ACC112 (cell line): Measurements from ENCODE around the gene DENND1B.
A peak's percentile ranks its signal among the peaks of the same experiment; 100 is the strongest.

Source experiments
- H2AFZ ChIP-seq: fragments of 200-600 bp; sonication (generic); one replicate; pipeline ENCODE4 v1.6.0; 2017; ENCODE audit warnings: antibody characterized with exemption, low read length; ENCODE audit not compliant: unreplicated experiment
- H3K27ac ChIP-seq: fragments of 200-600 bp; sonication (generic); 2 replicates; pipeline ENCODE4 v1.5.1; 2014; ENCODE audit warnings: low read depth, mild to moderate bottlenecking, antibody characterized with exemption, low read length, moderate library complexity
- H3K27me3 ChIP-seq: fragments of 200-600 bp; sonication (generic); 2 replicates; pipeline ENCODE4 v1.6.1; 2014; ENCODE audit warnings: mild to moderate bottlenecking, antibody characterized with exemption, low read length, moderate library complexity, mixed read lengths; ENCODE audit not compliant: insufficient read depth
- H3K36me3 ChIP-seq: fragments of 200-600 bp; sonication (generic); 2 replicates; pipeline ENCODE4 v1.6.1; 2016; ENCODE audit warnings: mild to moderate bottlenecking, antibody characterized with exemption, low read length, moderate library complexity, mixed read lengths; ENCODE audit not compliant: insufficient read depth
- H3K4me1 ChIP-seq: fragments of 200-600 bp; sonication (generic); one replicate; pipeline ENCODE4 v1.6.1; 2016; ENCODE audit warnings: low read length, mixed read lengths; ENCODE audit not compliant: insufficient read depth, unreplicated experiment, control insufficient read depth
- H3K4me3 ChIP-seq: fragments of 200-600 bp; sonication (generic); 2 replicates; pipeline ENCODE4 v1.5.1; 2014; ENCODE audit warnings: mild to moderate bottlenecking, low read depth, low read length
- H3K79me2 ChIP-seq: fragments of 200-600 bp; sonication (generic); one replicate; pipeline ENCODE4 v1.6.0; 2016; ENCODE audit warnings: low read length; ENCODE audit not compliant: control insufficient read depth, unreplicated experiment, insufficient read depth

Gene DENND1B

DNA sequence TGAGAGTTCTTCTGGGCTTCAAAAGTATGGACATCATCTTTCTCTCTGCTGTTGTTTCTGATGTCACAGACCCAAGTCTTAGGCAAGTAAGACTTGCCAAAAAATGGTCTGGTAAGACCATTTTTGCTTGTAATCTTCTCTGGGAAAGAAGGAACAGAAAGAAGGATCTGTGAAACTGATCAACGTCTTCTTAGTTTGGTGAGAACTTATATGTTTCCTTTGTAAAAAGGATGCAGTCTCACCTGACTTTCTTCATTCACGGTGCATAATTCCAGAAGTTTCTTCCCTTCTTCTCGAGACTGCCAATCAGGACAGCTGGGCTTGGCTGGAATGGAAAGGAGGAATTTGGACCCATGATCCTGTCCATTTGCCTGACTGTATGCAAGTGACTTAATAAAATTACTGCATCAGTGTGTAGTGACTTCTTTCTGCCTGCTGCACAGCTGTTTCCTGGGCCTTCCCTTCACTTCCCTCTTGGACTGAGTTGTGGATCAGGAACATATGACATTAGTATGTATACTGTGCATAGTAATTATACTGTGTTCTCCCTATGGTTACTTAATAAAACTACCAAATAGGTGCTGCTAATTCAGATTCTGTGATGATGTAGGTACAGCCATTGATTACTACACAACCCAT lies 7.6 kb upstream of the DENND1B start:
- Histone ChIP-seq H3K36me3 (no peaks in the 10 kb centered on the region), H2AFZ (peak overlapping the region; percentile 67), H3K4me3 (no peak overlapping the region), H3K27me3 (no peaks in the 10 kb centered on the region), H3K79me2 (no peaks in the 10 kb centered on the region), H3K4me1 (peaks cover 24% of the 10 kb centered on the region), H3K27ac (no peak overlapping the region)

DNA sequence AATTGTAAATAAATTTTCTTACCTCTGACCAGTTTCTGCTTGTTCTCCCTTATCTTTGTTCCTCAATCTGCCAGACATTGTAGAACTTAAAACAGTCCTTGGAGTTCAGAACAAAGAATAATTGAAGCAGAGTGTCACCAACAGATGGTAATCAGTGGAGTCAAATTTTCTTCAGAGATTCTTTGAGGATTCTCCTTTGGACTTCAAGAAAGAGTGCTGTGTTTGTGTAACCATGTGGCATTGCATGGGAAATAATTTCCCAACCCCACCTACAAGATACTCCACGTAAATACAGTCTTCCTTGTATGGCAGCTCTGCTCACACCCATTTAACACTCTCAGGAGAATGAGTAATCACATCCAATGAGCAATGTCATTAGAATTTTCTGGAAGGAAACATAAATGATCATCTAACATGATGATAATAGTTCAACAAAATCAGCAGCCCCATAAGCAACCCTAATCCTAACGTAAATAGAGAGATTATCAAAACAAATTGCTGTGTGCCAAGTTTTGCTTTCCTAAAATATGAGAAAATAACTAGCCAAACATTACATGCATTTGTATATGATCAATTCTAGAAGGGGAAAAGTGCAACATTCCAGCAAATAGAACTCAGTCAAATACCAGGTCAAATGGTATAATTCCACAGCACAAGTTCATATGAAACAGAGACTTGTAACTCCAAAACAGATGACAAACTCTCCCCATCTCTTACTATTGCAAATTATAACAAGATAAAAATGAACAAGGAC lies 6.9 kb upstream of the DENND1B start:
- Histone ChIP-seq H3K79me2 (no peaks in the 10 kb centered on the region), H3K27me3 (no peaks in the 10 kb centered on the region), H3K36me3 (no peaks in the 10 kb centered on the region), H3K4me3 (no peak overlapping the region), H2AFZ (peak overlapping the region; percentile 72), H3K4me1 (peaks cover 24% of the 10 kb centered on the region), H3K27ac (no peak overlapping the region)

DNA sequence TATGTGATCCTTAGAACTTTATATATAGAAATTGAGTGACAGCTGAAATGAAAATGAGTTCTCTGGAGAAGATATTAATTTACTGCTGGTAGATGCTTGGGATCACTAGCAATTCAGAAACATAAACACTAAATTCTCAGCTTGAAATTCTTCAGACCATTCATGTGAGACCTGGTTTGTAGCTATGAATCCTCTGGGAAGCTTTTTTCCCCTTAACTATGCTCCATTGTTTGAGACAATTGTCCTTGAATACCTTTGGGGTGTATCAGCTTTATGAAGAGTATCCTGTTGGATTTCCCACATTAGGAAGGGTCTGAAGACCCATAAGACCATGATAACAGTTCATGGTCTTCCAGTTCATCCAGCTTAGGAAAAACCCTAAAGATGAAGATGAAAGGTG lies 4.6 kb upstream of the DENND1B start:
- peaks cover 41% of the 10 kb centered on the region for H3K4me1 ChIP-seq

DNA sequence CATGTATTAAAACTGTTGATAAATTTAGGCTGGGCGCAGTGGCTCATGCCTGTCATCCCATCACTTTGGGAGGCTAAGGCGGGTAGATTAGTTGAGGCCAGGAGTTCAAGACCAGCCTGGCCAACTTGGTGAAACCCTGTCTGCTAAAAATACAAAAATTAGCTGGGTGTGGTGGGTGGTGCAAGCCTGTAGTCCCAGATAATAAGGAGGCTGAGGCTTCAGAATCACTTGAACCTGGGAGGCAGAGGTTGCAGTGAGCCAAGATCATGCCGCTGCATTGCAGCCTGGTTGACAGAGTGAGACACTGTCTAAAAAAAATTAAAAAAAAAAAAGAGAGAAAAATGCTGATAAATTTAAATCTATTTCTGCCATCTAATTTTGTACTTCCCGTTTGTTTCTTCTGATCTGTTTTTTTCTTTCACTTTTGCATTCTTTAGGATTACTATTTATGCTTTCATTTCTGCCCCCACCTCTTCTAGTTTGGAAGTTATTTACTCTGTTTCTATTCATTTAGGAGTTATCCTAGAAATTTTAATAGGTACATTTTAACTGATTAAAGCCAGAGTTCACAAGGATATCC lies 3.2 kb upstream of the DENND1B start:
- Histone ChIP-seq H2AFZ (peak overlapping the region; percentile 83), H3K4me3 (no peak overlapping the region), H3K79me2 (peaks cover 3% of the 10 kb centered on the region), H3K4me1 (peaks cover 40% of the 10 kb centered on the region), H3K27me3 (no peaks in the 10 kb centered on the region), H3K36me3 (no peaks in the 10 kb centered on the region), H3K27ac (no peak overlapping the region)

More for the DNA sequence above, 4.6 kb upstream of the DENND1B start:
- H3K79me2 ChIP-seq = no peaks in the 10 kb centered on the region
- no peak overlapping the region for H2AFZ ChIP-seq
- H3K36me3 ChIP-seq = no peaks in the 10 kb centered on the region
- H3K4me3 ChIP-seq = no peak overlapping the region
- H3K27me3 ChIP-seq = no peaks in the 10 kb centered on the region
- no peak overlapping the region for H3K27ac ChIP-seq

DNA sequence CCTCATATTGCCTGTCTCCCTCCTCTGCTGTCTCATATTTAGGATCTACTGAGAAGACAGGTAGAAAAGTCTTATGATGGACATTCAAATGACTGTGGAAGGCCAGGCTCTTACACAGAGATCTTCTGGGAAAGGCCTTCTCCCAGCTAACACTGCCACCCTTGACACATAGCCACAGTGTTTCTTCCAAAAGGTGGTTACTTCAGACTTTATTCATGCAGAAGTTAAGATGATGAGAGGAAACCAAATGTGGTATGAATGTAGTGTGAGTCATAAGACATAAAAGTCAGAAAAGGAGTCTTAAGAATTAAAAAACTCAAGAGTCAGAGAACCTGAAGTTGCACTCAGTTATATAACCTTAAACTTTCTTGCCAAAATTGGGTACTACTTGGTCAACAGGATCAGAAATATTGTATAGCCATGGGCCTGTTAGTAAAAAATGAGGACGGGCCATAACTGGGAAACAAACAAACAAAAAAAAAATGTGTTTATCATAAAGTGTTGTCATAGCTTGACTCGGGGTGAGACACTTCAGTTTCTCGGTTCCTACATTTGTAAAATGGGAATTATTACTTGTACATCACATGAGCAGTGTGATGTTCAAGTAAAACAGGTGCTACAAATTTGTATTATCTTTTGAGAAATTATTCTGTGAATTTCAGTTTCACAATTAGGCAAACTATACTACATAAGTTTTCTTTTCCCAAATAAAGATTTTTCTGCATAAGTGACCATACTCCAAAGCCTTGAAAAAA lies 1.2 kb upstream of the DENND1B start:
- Histone ChIP-seq H3K4me1 (peaks cover 32% of the 10 kb centered on the region), H3K79me2 (peaks cover 22% of the 10 kb centered on the region), H3K27ac (peak overlapping the region; percentile 69), H3K36me3 (no peaks in the 10 kb centered on the region), H3K4me3 (no peak overlapping the region), H3K27me3 (no peaks in the 10 kb centered on the region), H2AFZ (peak overlapping the region; percentile 97)

DNA sequence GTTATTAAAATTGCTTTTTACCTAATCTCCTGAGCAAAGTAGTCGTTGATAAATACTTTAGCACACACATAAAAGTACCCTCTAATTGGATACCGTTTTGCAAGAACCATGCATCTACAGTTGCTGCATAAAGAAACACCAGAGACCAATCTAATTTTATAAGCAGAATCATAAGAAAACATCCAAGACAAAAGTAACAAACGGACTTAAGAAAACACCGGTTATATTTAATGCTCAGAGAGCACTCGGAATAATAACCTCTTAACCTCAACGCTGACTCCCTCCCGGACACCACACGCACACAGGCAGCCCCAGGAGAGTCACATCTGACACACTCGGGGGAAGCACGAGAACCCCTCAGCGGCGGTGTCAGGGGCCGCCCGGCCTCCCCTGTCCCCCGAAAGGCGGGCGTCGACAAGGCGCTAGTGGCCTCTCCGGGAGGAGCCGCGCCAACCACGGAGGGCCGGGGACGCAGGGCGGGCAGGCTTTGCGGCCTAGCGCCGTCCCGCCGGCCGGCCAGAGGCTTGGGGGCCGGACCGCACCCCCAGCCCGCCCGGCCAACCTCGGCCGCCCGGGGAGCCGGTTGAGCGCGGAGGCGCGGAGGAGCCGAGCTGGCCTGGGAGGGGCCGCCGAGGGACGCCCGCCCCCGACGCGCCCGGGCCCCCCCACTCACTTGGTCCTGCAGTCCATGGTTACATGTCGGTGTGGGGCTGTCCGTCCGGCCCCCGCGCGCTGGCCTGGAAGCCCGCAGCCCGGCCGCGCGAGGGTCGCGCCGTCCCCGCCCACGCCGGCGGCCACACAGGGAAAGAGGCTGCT lies 606 bp downstream of the DENND1B start:
- peak overlapping the region; percentile 69 for H3K27ac ChIP-seq

DNA sequence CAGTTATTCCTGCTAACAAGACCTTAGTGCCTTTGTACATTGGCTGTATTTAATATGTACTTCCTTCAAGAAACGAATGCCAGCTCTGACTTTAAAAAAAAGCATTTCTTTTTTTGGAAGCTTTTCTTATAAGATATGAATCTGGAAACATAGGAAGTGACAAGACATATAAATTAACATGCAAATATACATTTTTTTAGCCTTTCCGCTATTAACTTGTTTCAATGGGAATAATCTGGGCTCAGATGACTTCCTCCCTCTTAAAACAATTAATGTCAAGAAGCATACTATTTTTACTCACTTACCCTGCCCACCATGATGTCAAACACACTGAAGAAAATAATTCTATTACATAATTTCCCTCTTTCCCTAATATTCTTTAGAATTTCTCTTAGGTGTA lies 1.4 kb downstream of the DENND1B start:
- Histone ChIP-seq H3K27me3 (no peaks in the 10 kb centered on the region), H3K4me1 (peaks cover 32% of the 10 kb centered on the region), H3K79me2 (peaks cover 28% of the 10 kb centered on the region), H3K36me3 (no peaks in the 10 kb centered on the region), H3K27ac (peak overlapping the region; percentile 69), H2AFZ (peak overlapping the region; percentile 97), H3K4me3 (peak overlapping the region; percentile 92)

More for the DNA sequence above, 606 bp downstream of the DENND1B start:
- Histone ChIP-seq H3K27me3 (no peaks in the 10 kb centered on the region), H3K79me2 (peaks cover 28% of the 10 kb centered on the region), H3K4me1 (peaks cover 32% of the 10 kb centered on the region), H3K36me3 (no peaks in the 10 kb centered on the region), H2AFZ (peak overlapping the region; percentile 97), H3K4me3 (peak overlapping the region; percentile 92)

DNA sequence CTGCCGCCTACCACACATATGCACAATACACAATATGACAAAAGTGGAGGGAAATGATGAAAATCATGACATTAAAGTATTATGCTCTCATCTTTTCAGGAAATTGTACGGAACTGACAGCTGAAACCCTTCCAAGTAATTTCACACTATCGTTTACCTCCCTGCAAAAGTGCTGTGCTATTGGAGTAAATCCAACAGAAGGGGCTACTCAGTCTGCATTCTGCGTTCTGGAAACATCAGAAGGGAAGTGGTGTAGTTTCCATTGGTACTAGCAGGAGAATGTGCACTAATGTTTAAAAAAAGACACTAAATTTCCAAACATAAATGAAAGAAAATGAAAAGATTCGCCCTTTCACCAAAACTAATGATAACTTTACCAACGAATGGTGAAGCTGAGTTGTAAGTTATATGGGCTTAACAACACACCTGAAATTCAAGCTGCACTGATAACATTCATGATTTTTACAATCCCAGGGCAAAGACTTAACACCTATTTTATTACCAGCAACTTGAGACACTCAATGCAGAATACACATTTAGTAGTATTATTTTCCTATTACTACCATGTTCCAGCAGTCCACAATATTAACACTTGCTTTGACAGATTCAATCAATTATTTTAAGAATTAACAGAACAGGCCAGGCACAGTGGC lies 3.2 kb downstream of the DENND1B start:
- Histone ChIP-seq H3K4me1 (peaks cover 31% of the 10 kb centered on the region), H3K27ac (no peak overlapping the region), H3K4me3 (no peak overlapping the region), H2AFZ (no peak overlapping the region), H3K27me3 (no peaks in the 10 kb centered on the region), H3K36me3 (no peaks in the 10 kb centered on the region), H3K79me2 (peaks cover 28% of the 10 kb centered on the region)

DNA sequence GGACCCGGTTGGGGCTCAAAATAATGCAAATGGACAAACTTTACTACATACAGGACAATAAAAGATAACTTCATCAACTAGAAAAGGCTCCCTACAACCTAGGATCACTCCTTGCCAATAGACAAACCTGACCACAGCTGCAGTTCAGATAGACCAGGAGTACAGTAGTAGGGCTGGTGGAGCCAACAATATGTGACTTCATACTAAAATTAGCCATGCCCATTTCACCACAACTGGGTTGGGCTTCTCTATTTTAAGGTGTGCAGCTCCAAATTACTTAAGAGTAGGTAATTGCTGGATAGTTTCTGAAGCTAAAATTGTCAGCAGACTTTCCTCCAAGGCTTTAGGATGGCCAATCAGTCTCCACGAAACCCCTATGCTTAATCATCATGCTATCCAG lies 3.9 kb downstream of the DENND1B start:
- Histone ChIP-seq H3K79me2 (peaks cover 28% of the 10 kb centered on the region), H3K4me3 (no peak overlapping the region), H3K27me3 (no peaks in the 10 kb centered on the region), H3K27ac (no peak overlapping the region), H3K4me1 (peaks cover 25% of the 10 kb centered on the region), H3K36me3 (no peaks in the 10 kb centered on the region), H2AFZ (no peak overlapping the region)
